NCI-H146 treated with DMSO at 0.1 percent for 48 hours (cell line): Measurements from ENCODE around the gene GLIPR1L1.

Experiments used
- DNase-seq: peaks from one replicate; lab custom pipeline; 2025; ENCODE audit not compliant: unreplicated experiment; lab: John Stamatoyannopoulos, UW

The GLIPR1L1 gene

GRCh38 chr12:75349946-75350345 lies 15.5 kb downstream of the GLIPR1L1 start:
- no peak for DNase-seq

GRCh38 chr12:75350413-75350812 lies 15.9 kb downstream of the GLIPR1L1 start:
- DNase-seq: no peak

GRCh38 chr12:75354011-75354410 lies 19.5 kb downstream of the GLIPR1L1 start:
- DNase-seq: no peak

- DNase-seq: no peak
Observed at GRCh38 chr12:75360920-75361319, 26.4 kb downstream of the GLIPR1L1 start.

GRCh38 chr12:75361408-75361807 lies 26.9 kb downstream of the GLIPR1L1 start:
- no peak for DNase-seq

DNA sequence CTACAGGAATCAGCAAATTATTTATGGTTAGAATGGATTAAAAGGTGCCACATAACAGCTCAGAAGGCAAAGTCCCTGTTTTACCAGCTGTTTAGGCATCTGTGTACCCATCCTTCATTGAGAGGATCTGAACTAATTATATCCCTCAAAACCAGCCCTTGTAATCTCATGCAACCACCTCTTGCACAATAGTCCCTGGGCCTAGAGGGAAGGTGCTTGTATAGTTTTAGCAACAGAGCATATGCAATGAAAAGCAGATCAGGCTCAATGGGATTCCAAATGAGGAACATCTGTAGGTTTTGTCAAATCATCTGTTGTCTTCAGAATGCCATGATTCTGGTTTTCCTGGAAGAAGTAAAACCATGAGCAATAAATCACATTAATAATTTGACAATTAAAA lies 30.4 kb downstream of the GLIPR1L1 start:
- no peak for DNase-seq

- no peak for DNase-seq
Observed at GRCh38 chr12:75366629-75367028, 32.2 kb downstream of the GLIPR1L1 start.

GRCh38 chr12:75374971-75375370 lies 40.5 kb downstream of the GLIPR1L1 start:
- no peak for DNase-seq

DNA sequence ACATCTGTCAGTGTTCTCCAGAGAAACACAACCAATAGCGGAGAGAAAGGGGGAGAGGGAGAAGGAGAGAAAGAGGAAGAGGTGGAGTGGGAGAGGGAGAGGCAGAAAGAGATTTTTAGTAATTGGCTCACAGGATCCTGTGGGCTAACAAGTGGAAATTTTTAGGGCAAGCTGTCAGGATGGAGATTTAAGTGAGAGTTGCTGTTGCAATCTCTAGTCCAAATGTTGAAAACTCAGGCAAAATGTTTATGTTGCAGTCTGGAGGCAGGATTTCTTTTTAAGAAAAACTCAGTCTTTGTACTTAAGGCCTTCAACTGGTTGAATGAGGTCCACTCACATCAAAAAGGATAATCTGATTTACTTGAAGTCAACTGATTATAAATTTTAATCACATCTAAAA lies 43.9 kb downstream of the GLIPR1L1 start:
- no peak for DNase-seq

GRCh38 chr12:75389061-75389460 lies 54.6 kb downstream of the GLIPR1L1 start:
- peak; percentile 52 for DNase-seq

- no peak for DNase-seq
Observed at GRCh38 chr12:75389706-75390105, 55.2 kb downstream of the GLIPR1L1 start.

DNA sequence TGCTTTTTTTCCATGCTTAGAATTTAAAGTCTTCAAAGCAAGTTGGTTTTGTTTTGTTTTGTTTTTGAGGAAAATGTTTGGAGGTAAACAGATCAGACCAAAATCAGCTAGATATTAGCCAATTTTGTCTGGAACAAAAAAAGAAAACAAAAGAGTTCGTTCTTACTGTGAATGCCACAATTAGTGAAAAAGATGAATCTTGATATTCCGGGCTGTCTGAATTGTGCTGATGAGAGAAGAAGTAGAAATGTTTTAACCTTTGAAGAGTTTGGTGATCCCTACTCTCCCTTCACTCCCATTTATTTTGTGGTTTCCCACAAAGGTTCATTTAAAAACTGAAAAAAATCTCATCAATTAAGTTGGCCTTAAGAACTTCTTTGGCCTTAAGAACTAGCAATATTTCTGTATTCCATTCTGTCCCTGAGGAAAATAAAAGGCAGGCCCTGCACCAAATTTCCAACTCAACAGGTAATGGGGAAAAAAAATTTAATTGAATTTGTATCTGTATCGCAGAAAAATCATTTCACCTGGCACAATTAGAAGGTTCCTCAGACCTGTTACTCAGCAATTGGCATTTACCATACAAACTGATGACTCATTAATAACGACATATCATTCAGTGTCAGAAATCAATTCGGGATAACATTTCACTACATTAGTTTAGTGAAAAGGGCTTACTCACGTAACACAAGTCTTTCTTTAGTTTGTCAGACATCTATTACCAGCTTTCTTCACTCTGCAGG lies 55.9 kb downstream of the GLIPR1L1 start:
- DNase-seq: no peak

DNA sequence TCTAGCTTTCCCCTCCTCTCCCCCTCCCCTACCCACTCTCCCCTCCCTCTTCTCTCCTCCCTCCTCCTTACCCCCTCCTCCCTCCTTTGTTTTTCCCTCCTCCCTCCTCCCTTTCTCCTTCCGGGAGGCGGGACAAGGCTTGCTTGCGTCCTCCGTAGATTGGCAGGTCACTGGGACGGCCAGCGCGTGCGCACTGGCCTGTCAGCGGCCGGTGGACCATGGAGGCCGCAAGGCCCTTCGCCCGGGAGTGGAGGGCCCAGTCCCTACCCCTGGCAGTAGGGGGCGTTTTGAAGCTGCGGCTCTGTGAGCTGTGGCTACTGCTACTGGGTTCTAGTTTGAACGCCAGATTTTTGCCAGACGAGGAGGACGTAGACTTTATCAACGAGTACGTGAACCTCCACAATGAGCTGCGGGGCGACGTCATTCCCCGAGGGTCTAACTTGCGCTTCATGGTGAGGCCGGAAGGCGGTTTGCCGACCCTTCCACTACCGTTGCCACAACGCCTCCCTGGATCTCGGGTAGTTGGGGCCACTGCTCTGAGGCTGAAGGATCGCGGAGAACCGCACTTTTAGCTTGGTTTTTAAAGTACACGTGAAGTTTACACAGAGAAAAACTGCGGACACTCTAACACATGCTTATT lies 56.5 kb downstream of the GLIPR1L1 start, which contains the start of gene GLIPR1L2:
Gene GLIPR1L2 (plus strand): TSS at position 191 of the 640 bp plus-strand sequence. CDS start 28 bp downstream, at position 219.
- DNase-seq: peak; percentile 88

GRCh38 chr12:75404231-75404630 lies 69.8 kb downstream of the GLIPR1L1 start:
- no peak for DNase-seq

DNA sequence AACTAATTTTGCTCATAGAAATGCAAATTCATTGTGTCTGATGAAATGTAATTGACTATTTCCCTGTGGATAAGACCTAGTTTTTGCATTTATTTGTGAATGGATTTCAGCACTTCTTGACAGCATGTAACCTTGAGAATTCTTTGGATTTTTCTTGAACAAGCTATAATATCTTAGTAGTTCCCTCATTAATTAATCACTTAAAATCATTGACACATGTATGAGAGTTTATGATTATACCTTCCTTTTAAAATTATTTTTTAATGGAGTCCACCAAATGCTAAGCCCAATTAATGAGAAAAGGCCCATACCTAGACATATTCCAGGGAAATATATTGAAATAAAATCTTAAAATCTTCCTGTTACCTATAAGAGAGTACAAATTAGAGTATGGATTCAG lies 73.2 kb downstream of the GLIPR1L1 start:
- DNase-seq: no peak

DNA sequence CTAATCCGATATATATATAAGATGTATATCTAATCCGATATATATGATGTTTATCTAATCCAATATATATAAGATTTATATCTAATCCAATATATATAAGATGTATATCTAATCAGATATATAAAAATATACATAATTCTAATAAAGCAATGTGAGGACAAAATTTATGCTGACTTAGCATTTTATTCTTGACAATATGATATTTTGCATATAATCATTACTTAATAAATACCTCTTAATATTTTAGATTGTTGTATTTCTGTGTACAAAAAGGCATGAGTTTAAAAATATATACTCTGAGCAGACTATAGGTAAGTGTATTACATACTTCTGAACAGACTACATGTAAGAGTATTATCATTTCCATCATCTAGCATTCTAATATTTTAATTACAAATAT lies 75.4 kb downstream of the GLIPR1L1 start:
- DNase-seq: no peak

- DNase-seq: no peak
Observed at GRCh38 chr12:75414671-75415070, 80.2 kb downstream of the GLIPR1L1 start.

GRCh38 chr12:75419841-75420240 lies 85.4 kb downstream of the GLIPR1L1 start:
- DNase-seq: no peak
